HepG2 (cell line): ENCODE measurements around the gene FOXA1. TPM values are rescaled to one million over a fixed set of nuclear protein-coding genes. Genes with fewer than 3 reads are reported as not detected.

ENCODE experiments used
- AGO2 ChIP-seq: fragments of 200-400 bp; formaldehyde crosslinking; optimal IDR thresholded peaks from 2 replicates; pipeline ENCODE3; 2017; ENCODE audit warnings: mild to moderate bottlenecking, low read depth, low read length, moderate library complexity
- EEA1 ChIP-seq: sonication (generic); formaldehyde crosslinking; IDR thresholded peaks from 2 replicates; pipeline ENCODE4 v1.5.1; 2020; ENCODE audit warnings: mild to moderate bottlenecking, missing genetic modification reagents, borderline replicate concordance
- IKZF4 ChIP-seq: sonication (generic); formaldehyde crosslinking; IDR thresholded peaks from 2 replicates; pipeline ENCODE4 v1.5.1; 2020; ENCODE audit warnings: borderline replicate concordance, mild to moderate bottlenecking, low read depth, missing genetic modification reagents; ENCODE audit errors: not compliant biosample characterization
- KAT2B ChIP-seq: fragments of 150-350 bp; IDR thresholded peaks from 2 replicates; pipeline ENCODE4 v1.6.1; 2014; ENCODE audit warnings: low read depth, low read length, borderline replicate concordance
- KAT7 ChIP-seq: IDR thresholded peaks from 2 replicates; pipeline ENCODE4 v1.6.1; 2018; ENCODE audit warnings: borderline replicate concordance, missing compliant biosample characterization
- MLLT10 ChIP-seq: sonication (generic); formaldehyde crosslinking; IDR thresholded peaks from 2 replicates; pipeline ENCODE4 v1.4.0; 2020; ENCODE audit warnings: missing genetic modification reagents
- NFE2L2 ChIP-seq: fragments of 150-350 bp; IDR thresholded peaks from 2 replicates; pipeline ENCODE4 v1.6.1; 2014; ENCODE audit warnings: low read length
- PITX1 ChIP-seq: sonication (generic); formaldehyde crosslinking; IDR thresholded peaks from 2 replicates; pipeline ENCODE4 v1.5.1; 2020; ENCODE audit warnings: mild to moderate bottlenecking, missing genetic modification reagents
- SALL2 ChIP-seq: sonication (generic); formaldehyde crosslinking; IDR thresholded peaks from 2 replicates; pipeline ENCODE4 v1.8.1; 2023; ENCODE audit warnings: mild to moderate bottlenecking, missing genetic modification reagents, inconsistent platforms
- SCMH1 ChIP-seq: sonication (generic); formaldehyde crosslinking; IDR thresholded peaks from 2 replicates; pipeline ENCODE4 v1.9.0; 2021; ENCODE audit warnings: missing genetic modification reagents, mild to moderate bottlenecking, borderline replicate concordance
- TCF12 ChIP-seq, 2 experiments: fragments of 450-650 bp in 1 of 2; sonication (generic) in 1 of 2; formaldehyde crosslinking in 1 of 2; IDR thresholded peaks; 2 replicates each; pipeline versions ENCODE4 v1.6.1 to v1.8.0; 2017 to 2022; ENCODE audit warnings: antibody characterized with exemption in 1 of 2, mild to moderate bottlenecking in 1 of 2, missing genetic modification reagents in 1 of 2, moderate library complexity in 1 of 2
- ZBTB3 ChIP-seq: sonication (generic); formaldehyde crosslinking; IDR thresholded peaks from 2 replicates; pipeline ENCODE4 v1.4.0; 2020; ENCODE audit warnings: low read depth, mild to moderate bottlenecking, moderate library complexity, missing genetic modification reagents, borderline replicate concordance
- ZFY ChIP-seq: sonication (generic); formaldehyde crosslinking; IDR thresholded peaks from 2 replicates; pipeline ENCODE4 v1.4.0; 2020; ENCODE audit warnings: missing genetic modification reagents
- ZNF17 ChIP-seq: sonication (generic); formaldehyde crosslinking; IDR thresholded peaks from 2 replicates; pipeline ENCODE4 v1.5.0; 2020; ENCODE audit warnings: mild to moderate bottlenecking, missing genetic modification reagents
- ZNF562 ChIP-seq: sonication (generic); formaldehyde crosslinking; IDR thresholded peaks from 2 replicates; pipeline ENCODE4 v1.8.0; 2022; ENCODE audit warnings: missing genetic modification reagents, borderline replicate concordance
- ZNF781 ChIP-seq: sonication (generic); formaldehyde crosslinking; IDR thresholded peaks from 2 replicates; pipeline ENCODE4 v1.5.1; 2020; ENCODE audit warnings: borderline replicate concordance, mild to moderate bottlenecking, missing genetic modification reagents; ENCODE audit errors: not compliant biosample characterization
- ZNF878 ChIP-seq: sonication (generic); formaldehyde crosslinking; IDR thresholded peaks from 2 replicates; pipeline ENCODE4 v1.8.1; 2023; ENCODE audit warnings: mild to moderate bottlenecking, missing genetic modification reagents, moderate library complexity
- polyA plus RNA-seq, 8 experiments: library from polyadenylated mRNA; depleted of rRNA in 3 of 8; stranded (reverse) in 7 of 8; unstranded in 1 of 8; fragments of >200 nt; fragmentation: Illumina TruSeq in 4 of 8; extraction: Trizol in 4 of 8; gene quantifications; 2 replicates each; pipeline versions ENCODE4 v1.2.1 to v1.2.3, GENCODE V29; 2011 to 2016; ENCODE audit warnings: low read depth in 4 of 8, missing spikeins in 1 of 8, mixed read lengths in 1 of 8; ENCODE audit not compliant: insufficient read depth in 1 of 8
- total RNA-seq, 5 experiments: library from RNA; depleted of rRNA; stranded (reverse); fragments of >200 nt; fragmentation: Illumina TruSeq; extraction: Trizol; gene quantifications; 2 replicates each; pipeline ENCODE4 v1.2.3, GENCODE V29; 2016; ENCODE audit warnings: low read depth in 1 of 5
- TF ChIP-seq, protein P1 (sequence below): sonication (generic); formaldehyde crosslinking; IDR thresholded peaks from 2 replicates; pipeline ENCODE4 v1.5.0; 2020; ENCODE audit warnings: missing genetic modification reagents
- TF ChIP-seq, protein P2 (sequence below): sonication (generic); formaldehyde crosslinking; IDR thresholded peaks from 2 replicates; pipeline ENCODE4 v1.9.0; 2021; ENCODE audit warnings: missing genetic modification reagents, borderline replicate concordance
- TF ChIP-seq, protein P3 (sequence below): sonication (generic); formaldehyde crosslinking; IDR thresholded peaks from 2 replicates; pipeline ENCODE4 v1.5.0; 2020; ENCODE audit warnings: missing genetic modification reagents
- TF ChIP-seq, protein P4 (sequence below), 2 experiments: sonication (generic) in 1 of 2; formaldehyde crosslinking in 1 of 2; IDR thresholded peaks; 2 replicates each; pipeline versions ENCODE4 v1.4.0 to v1.6.1; 2018 to 2020; ENCODE audit warnings: missing genetic modification reagents in 2 of 2, borderline replicate concordance in 1 of 2, low read depth in 1 of 2, mild to moderate bottlenecking in 1 of 2, missing biosample characterization in 1 of 2

FOXA1 gene
- total and polyA plus RNA-seq, 2 of the 13 experiments (the other 11 are each of a cell fraction or from before 2014, with no cell fraction given): 43.4 to 58.6 TPM

DNA sequence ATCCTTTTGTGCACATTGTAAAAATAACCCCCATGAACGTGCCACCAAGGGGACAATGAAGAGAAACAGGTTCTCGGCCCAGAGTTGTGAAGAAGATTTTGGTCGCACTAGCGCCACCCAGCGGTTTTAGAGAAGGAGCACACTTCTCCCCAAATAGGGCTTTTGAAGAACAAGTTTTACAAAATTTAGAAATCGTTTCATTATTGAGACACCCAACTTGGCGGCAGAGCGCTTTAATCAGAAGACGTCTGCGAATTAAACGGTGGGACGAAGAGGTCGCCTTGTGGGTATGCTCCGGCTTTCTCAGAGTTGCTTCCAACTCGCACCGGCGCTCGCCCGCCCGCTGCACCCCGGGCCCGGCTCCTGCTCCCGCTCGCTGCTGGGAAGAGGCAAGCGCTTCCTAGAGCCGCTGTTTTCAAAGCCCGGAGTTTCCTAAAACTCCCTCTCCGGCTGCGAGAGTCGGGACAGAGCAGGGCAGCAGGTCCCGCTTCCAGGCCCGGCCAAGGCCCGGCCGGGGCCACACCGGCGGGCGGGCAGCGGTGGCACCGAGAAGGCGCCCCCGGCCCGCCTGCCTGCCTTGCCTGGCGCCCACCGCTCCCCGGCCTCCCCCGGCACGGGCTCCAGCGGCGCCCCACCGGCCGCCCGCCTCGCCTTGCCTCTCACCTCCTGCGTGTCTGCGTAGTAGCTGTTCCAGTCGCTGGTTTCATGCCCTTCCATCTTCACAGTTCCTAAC is 645 bp downstream of the FOXA1 start (continued):
- no peak for TF ChIP-seq ZNF562 (CRISPR knock-in tag)
- no peak for TF ChIP-seq ZNF781
- no peak for TF ChIP-seq ZBTB3 (CRISPR knock-in tag)
- TF ChIP-seq NFE2L2: 0 out of 2 replicates have a peak, but pooled peaks have one; percentile 4
- TF ChIP-seq EEA1 (CRISPR knock-in tag): no peak; the same call in 1 of the 2 replicates
- TF ChIP-seq PITX1 (CRISPR knock-in tag): no peak
- TF ChIP-seq, protein P1, sequence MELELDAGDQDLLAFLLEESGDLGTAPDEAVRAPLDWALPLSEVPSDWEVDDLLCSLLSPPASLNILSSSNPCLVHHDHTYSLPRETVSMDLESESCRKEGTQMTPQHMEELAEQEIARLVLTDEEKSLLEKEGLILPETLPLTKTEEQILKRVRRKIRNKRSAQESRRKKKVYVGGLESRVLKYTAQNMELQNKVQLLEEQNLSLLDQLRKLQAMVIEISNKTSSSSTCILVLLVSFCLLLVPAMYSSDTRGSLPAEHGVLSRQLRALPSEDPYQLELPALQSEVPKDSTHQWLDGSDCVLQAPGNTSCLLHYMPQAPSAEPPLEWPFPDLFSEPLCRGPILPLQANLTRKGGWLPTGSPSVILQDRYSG (CRISPR knock-in tag): peak; percentile 26; the same call in 1 of the 2 replicates
- no peak for TF ChIP-seq SCMH1
- peak; percentile 91; the same call in 1 of the 2 replicates for TF ChIP-seq MLLT10 (CRISPR knock-in tag)
- TF ChIP-seq, protein P2, sequence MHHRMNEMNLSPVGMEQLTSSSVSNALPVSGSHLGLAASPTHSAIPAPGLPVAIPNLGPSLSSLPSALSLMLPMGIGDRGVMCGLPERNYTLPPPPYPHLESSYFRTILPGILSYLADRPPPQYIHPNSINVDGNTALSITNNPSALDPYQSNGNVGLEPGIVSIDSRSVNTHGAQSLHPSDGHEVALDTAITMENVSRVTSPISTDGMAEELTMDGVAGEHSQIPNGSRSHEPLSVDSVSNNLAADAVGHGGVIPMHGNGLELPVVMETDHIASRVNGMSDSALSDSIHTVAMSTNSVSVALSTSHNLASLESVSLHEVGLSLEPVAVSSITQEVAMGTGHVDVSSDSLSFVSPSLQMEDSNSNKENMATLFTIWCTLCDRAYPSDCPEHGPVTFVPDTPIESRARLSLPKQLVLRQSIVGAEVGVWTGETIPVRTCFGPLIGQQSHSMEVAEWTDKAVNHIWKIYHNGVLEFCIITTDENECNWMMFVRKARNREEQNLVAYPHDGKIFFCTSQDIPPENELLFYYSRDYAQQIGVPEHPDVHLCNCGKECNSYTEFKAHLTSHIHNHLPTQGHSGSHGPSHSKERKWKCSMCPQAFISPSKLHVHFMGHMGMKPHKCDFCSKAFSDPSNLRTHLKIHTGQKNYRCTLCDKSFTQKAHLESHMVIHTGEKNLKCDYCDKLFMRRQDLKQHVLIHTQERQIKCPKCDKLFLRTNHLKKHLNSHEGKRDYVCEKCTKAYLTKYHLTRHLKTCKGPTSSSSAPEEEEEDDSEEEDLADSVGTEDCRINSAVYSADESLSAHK: no peak
- TF ChIP-seq AGO2: peak; percentile 85
- TF ChIP-seq ZFY (CRISPR knock-in tag): peak; percentile 74
- TF ChIP-seq TCF12 (IDR thresholded peaks at IDR 0.05): no peak
- no peak; the same call in none of the 2 replicates for TF ChIP-seq TCF12 (CRISPR knock-in tag; IDR thresholded peaks at IDR 0.05)
- peak; percentile 69; the same call in 1 of the 2 replicates for TF ChIP-seq KAT7 (CRISPR knock-in tag)
- TF ChIP-seq KAT2B: no peak
- TF ChIP-seq, protein P3, sequence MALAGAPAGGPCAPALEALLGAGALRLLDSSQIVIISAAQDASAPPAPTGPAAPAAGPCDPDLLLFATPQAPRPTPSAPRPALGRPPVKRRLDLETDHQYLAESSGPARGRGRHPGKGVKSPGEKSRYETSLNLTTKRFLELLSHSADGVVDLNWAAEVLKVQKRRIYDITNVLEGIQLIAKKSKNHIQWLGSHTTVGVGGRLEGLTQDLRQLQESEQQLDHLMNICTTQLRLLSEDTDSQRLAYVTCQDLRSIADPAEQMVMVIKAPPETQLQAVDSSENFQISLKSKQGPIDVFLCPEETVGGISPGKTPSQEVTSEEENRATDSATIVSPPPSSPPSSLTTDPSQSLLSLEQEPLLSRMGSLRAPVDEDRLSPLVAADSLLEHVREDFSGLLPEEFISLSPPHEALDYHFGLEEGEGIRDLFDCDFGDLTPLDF (CRISPR knock-in tag): peak; percentile 78; the same call in 1 of the 2 replicates
- TF ChIP-seq SALL2: no peak; the same call in 1 of the 2 replicates
- TF ChIP-seq ZNF17 (CRISPR knock-in tag): no peak
- TF ChIP-seq IKZF4 (CRISPR knock-in tag): peak; percentile 94
- TF ChIP-seq, protein P4, sequence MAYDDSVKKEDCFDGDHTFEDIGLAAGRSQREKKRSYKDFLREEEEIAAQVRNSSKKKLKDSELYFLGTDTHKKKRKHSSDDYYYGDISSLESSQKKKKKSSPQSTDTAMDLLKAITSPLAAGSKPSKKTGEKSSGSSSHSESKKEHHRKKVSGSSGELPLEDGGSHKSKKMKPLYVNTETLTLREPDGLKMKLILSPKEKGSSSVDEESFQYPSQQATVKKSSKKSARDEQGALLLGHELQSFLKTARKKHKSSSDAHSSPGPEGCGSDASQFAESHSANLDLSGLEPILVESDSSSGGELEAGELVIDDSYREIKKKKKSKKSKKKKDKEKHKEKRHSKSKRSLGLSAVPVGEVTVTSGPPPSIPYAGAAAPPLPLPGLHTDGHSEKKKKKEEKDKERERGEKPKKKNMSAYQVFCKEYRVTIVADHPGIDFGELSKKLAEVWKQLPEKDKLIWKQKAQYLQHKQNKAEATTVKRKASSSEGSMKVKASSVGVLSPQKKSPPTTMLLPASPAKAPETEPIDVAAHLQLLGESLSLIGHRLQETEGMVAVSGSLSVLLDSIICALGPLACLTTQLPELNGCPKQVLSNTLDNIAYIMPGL (CRISPR knock-in tag; IDR thresholded peaks at IDR 0.05; ENCODE audit: borderline replicate concordance in 1 of 2, low read depth in 1 of 2): peak; percentile 99 to 100
- 0 out of 2 replicates have a peak, but pooled peaks have one; percentile 45 for TF ChIP-seq ZNF878 (CRISPR knock-in tag)
